HepG2 (cell line): ENCODE measurements around the gene IFIT1B.

Source experiments
- CTCF ChIP-seq: sonication (generic); formaldehyde crosslinking; IDR thresholded peaks from 2 replicates; pipeline ENCODE4 v1.5.0; 2020; ENCODE audit warnings: mild to moderate bottlenecking, missing genetic modification reagents, moderate library complexity
- IRF2 ChIP-seq: IDR thresholded peaks from 2 replicates; pipeline ENCODE4 v1.6.1; 2018; ENCODE audit warnings: missing genetic modification reagents, missing compliant biosample characterization
- MLX ChIP-seq: IDR thresholded peaks from 2 replicates; pipeline ENCODE4 v1.6.1; 2016
- NFIC ChIP-seq: IDR thresholded peaks from 2 replicates; pipeline ENCODE4 v1.6.1; 2012; ENCODE audit warnings: mild to moderate bottlenecking, low read length, inconsistent platforms
- SRF ChIP-seq: IDR thresholded peaks from 2 replicates; pipeline ENCODE4 v1.6.1; 2011; ENCODE audit warnings: mild to moderate bottlenecking, low read depth, low read length, moderate library complexity
- ZNF564 ChIP-seq: sonication (generic); formaldehyde crosslinking; IDR thresholded peaks from 2 replicates; pipeline ENCODE4 v1.8.1; 2023; ENCODE audit warnings: mild to moderate bottlenecking, missing genetic modification reagents

GRCh38 chr10:89355394-89355931, 22.4 kb upstream of the IFIT1B start:
- TF ChIP-seq NFIC (no peak), CTCF (no peak), IRF2 (CRISPR knock-in tag) (no peak), MLX (no peak), ZNF564 (CRISPR knock-in tag) (no peak), SRF (no peak)
